Ishikawa (cell line): ENCODE measurements around the gene TAB3.

Experiments
- CEBPB ChIP-seq: IDR thresholded peaks from 2 replicates; pipeline ENCODE4 v1.6.1; 2012
- CREB1 ChIP-seq: IDR thresholded peaks from 2 replicates; pipeline ENCODE4 v1.6.1; 2012; ENCODE audit warnings: low read depth
- EGR1 ChIP-seq: IDR thresholded peaks from 2 replicates; pipeline ENCODE4 v1.6.1; 2012
- EP300 ChIP-seq: IDR thresholded peaks from 2 replicates; pipeline ENCODE4 v1.6.1; 2012; ENCODE audit warnings: borderline replicate concordance
- FOXM1 ChIP-seq: IDR thresholded peaks from 2 replicates; pipeline ENCODE4 v1.6.1; 2012; ENCODE audit warnings: low read depth, borderline replicate concordance
- NFIC ChIP-seq: IDR thresholded peaks from 2 replicates; pipeline ENCODE4 v1.6.1; 2012
- RAD21 ChIP-seq: IDR thresholded peaks from 2 replicates; pipeline ENCODE4 v1.6.1; 2012; ENCODE audit warnings: low read depth
- REST ChIP-seq: IDR thresholded peaks from 2 replicates; pipeline ENCODE4 v1.6.1; 2012; ENCODE audit warnings: low read depth, mild to moderate bottlenecking
- TAF1 ChIP-seq: IDR thresholded peaks from 2 replicates; pipeline ENCODE4 v1.6.1; 2012; ENCODE audit warnings: low read depth, mild to moderate bottlenecking
- TCF12 ChIP-seq: IDR thresholded peaks from 2 replicates; pipeline ENCODE4 v1.6.1; 2012; ENCODE audit warnings: low read depth
- TEAD4 ChIP-seq: IDR thresholded peaks from 2 replicates; pipeline ENCODE4 v1.6.1; 2012
- USF1 ChIP-seq: IDR thresholded peaks from 2 replicates; pipeline ENCODE4 v1.6.1; 2012
- YY1 ChIP-seq: IDR thresholded peaks from 2 replicates; pipeline ENCODE4 v1.6.1; 2012; ENCODE audit warnings: low read depth
- ZBTB7A ChIP-seq: IDR thresholded peaks from 2 replicates; pipeline ENCODE4 v1.6.1; 2012; ENCODE audit warnings: low read depth
- TF ChIP-seq, protein P1 (sequence below): IDR thresholded peaks from 2 replicates; pipeline ENCODE4 v1.6.1; 2012

Gene TAB3

DNA sequence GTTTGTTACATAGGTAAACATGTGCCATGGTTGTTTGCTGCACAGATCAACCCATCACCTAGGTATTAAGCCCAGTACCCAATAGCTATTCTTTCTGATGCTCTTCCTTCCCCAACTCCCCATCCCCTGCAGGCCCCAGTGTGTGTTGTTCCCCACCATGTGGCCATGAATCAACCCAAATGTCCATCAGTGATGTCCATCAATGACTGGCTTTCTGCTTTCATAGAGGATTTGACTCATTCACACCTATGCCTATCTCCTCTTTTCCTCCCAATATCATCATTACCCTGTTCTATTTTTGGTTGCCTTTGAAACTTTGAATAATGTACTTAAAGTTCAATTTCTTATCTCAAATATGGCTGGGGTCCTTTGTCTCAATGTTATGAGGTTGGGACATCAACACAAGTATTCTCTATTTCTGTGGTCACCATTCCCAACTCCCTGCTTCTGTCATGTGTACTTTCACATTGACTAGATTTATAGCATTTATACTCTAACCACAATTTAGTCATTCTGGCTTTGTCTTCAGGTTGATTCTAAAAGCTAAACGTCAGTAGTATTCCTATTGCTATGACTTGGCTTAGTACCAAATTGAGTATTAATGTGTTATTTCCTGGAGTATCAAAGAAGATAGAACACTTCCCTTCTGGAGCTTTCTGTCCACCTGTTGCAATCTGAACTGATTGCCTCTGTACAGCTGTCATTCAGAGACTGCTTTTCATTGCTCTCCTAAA is 107.2 kb downstream of the TAB3 start:
- TF ChIP-seq, protein P1, sequence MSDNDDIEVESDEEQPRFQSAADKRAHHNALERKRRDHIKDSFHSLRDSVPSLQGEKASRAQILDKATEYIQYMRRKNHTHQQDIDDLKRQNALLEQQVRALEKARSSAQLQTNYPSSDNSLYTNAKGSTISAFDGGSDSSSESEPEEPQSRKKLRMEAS = no peak
- TF ChIP-seq CREB1 (no peak), ZBTB7A (no peak), EP300 (no peak), USF1 (no peak), RAD21 (no peak), CEBPB (no peak), EGR1 (no peak)

GRCh38 chrX:30779453-30780030 is 109.5 kb downstream of the TAB3 start:
- no peak for TF ChIP-seq TAF1
- TF ChIP-seq EGR1 = no peak
- TF ChIP-seq TCF12 = no peak
- no peak for TF ChIP-seq USF1
- no peak for TF ChIP-seq REST
- no peak for TF ChIP-seq CEBPB
- no peak for TF ChIP-seq EP300
- no peak for TF ChIP-seq FOXM1
- no peak for TF ChIP-seq NFIC
- no peak for TF ChIP-seq RAD21
- TF ChIP-seq, protein P1 = no peak
- TF ChIP-seq ZBTB7A = no peak
- no peak for TF ChIP-seq CREB1
- no peak for TF ChIP-seq TEAD4
- TF ChIP-seq YY1 = no peak

GRCh38 chrX:30777575-30777974 is 111.5 kb downstream of the TAB3 start:
- no peak for TF ChIP-seq RAD21
- no peak for TF ChIP-seq NFIC
- no peak for TF ChIP-seq CEBPB
- no peak for TF ChIP-seq TCF12
- TF ChIP-seq YY1 = no peak
- no peak for TF ChIP-seq USF1
- no peak for TF ChIP-seq ZBTB7A
- no peak for TF ChIP-seq FOXM1
- TF ChIP-seq EP300 = no peak
- no peak for TF ChIP-seq REST
- no peak for TF ChIP-seq CREB1
- TF ChIP-seq, protein P1 = no peak
- no peak for TF ChIP-seq TAF1
